Measurements from ENCODE around the gene ADGB.
"Not testable (repeated sequence)": the region's sequence is repeated elsewhere in the genome, so short reads cannot be mapped to it uniquely, and the experiment has no call there.

Gene ADGB

DNA sequence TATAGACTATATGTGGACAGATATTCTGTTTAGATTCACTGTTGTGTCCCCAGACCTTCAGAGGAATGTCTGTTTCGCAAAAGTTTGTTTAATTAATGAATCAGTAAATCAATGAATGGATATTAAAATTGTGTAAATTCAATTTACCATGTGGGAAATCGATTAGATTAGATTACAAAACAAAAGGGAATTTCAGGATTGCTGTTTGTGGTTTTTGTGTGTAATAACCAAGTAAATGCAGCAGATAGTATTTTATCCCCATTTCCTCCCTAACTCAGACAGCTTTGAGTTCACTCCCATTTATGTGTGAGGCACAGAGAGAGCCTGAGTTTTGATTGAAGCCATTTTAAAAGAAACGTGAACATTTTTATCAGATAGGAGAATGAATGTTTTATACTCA lies 214.8 kb downstream of the ADGB start:
- Histone ChIP-seq H3K4me3 (replicated peaks; ENCODE audit: insufficient read depth, low read length) (no peak overlapping the region), H3K27ac (replicated peaks) (no peak overlapping the region), H3K27me3 (ENCODE audit: insufficient read depth, poor library complexity, severe bottlenecking) (no peaks in the 10 kb centered on the region)
- no peak for TF ChIP-seq SPI1 (IDR thresholded peaks at IDR 0.05; ENCODE audit: borderline replicate concordance, low read depth)
- TF ChIP-seq, protein P1, sequence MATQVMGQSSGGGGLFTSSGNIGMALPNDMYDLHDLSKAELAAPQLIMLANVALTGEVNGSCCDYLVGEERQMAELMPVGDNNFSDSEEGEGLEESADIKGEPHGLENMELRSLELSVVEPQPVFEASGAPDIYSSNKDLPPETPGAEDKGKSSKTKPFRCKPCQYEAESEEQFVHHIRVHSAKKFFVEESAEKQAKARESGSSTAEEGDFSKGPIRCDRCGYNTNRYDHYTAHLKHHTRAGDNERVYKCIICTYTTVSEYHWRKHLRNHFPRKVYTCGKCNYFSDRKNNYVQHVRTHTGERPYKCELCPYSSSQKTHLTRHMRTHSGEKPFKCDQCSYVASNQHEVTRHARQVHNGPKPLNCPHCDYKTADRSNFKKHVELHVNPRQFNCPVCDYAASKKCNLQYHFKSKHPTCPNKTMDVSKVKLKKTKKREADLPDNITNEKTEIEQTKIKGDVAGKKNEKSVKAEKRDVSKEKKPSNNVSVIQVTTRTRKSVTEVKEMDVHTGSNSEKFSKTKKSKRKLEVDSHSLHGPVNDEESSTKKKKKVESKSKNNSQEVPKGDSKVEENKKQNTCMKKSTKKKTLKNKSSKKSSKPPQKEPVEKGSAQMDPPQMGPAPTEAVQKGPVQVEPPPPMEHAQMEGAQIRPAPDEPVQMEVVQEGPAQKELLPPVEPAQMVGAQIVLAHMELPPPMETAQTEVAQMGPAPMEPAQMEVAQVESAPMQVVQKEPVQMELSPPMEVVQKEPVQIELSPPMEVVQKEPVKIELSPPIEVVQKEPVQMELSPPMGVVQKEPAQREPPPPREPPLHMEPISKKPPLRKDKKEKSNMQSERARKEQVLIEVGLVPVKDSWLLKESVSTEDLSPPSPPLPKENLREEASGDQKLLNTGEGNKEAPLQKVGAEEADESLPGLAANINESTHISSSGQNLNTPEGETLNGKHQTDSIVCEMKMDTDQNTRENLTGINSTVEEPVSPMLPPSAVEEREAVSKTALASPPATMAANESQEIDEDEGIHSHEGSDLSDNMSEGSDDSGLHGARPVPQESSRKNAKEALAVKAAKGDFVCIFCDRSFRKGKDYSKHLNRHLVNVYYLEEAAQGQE (IDR thresholded peaks at IDR 0.05; ENCODE audit: insufficient replicate concordance, low read depth): no peak
- DNase-seq (ENCODE audit: low read depth in 1 of 2, low spot score in 1 of 2): no peak

DNA sequence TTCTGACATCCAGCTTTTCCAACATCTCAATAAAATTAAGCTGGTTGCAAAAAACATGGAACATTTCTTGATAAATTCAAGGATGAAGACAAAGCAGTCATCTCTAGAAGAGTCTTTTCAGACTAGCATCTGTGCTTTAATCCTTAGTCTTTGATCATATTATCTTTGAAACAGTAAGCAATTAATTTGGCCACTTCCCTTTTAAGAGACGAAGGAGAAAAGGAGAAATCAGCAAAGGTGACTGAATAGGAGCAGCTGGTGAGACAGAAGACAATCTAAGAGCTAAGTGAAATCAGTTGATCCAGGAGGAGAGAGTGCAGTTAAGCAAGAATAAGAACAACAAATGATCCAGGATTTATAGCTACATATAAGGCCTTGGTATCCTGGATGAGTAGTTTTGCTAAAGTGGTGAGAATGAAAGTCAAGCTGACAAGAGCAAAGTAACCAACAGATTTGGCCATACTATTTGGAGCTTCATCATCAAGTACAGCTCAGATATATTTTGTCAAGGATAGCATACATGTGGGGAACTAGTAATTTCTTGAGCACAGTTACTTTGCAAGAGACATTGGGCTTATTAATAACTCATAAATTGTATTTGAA lies 215.5 kb downstream of the ADGB start:
- Histone ChIP-seq H3K4me3 (replicated peaks; ENCODE audit: insufficient read depth, low read length) (no peak overlapping the region), H3K27ac (replicated peaks) (no peak overlapping the region), H3K27me3 (ENCODE audit: insufficient read depth, poor library complexity, severe bottlenecking) (no peaks in the 10 kb centered on the region)
- DNase-seq (ENCODE audit: low read depth in 1 of 2, low spot score in 1 of 2): no peak
- TF ChIP-seq POLR2AphosphoS5 (IDR thresholded peaks at IDR 0.05; ENCODE audit: low read depth) (no peak), SPI1 (IDR thresholded peaks at IDR 0.05; ENCODE audit: borderline replicate concordance, low read depth) (peak; percentile 76), GABPA (IDR thresholded peaks at IDR 0.05; ENCODE audit: low read depth) (no peak)
- TF ChIP-seq, protein P1 (IDR thresholded peaks at IDR 0.05; ENCODE audit: insufficient replicate concordance, low read depth): no peak
- TF ChIP-seq, protein P2, sequence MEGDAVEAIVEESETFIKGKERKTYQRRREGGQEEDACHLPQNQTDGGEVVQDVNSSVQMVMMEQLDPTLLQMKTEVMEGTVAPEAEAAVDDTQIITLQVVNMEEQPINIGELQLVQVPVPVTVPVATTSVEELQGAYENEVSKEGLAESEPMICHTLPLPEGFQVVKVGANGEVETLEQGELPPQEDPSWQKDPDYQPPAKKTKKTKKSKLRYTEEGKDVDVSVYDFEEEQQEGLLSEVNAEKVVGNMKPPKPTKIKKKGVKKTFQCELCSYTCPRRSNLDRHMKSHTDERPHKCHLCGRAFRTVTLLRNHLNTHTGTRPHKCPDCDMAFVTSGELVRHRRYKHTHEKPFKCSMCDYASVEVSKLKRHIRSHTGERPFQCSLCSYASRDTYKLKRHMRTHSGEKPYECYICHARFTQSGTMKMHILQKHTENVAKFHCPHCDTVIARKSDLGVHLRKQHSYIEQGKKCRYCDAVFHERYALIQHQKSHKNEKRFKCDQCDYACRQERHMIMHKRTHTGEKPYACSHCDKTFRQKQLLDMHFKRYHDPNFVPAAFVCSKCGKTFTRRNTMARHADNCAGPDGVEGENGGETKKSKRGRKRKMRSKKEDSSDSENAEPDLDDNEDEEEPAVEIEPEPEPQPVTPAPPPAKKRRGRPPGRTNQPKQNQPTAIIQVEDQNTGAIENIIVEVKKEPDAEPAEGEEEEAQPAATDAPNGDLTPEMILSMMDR (IDR thresholded peaks at IDR 0.05; ENCODE audit: insufficient read depth, low read length): no peak

DNA sequence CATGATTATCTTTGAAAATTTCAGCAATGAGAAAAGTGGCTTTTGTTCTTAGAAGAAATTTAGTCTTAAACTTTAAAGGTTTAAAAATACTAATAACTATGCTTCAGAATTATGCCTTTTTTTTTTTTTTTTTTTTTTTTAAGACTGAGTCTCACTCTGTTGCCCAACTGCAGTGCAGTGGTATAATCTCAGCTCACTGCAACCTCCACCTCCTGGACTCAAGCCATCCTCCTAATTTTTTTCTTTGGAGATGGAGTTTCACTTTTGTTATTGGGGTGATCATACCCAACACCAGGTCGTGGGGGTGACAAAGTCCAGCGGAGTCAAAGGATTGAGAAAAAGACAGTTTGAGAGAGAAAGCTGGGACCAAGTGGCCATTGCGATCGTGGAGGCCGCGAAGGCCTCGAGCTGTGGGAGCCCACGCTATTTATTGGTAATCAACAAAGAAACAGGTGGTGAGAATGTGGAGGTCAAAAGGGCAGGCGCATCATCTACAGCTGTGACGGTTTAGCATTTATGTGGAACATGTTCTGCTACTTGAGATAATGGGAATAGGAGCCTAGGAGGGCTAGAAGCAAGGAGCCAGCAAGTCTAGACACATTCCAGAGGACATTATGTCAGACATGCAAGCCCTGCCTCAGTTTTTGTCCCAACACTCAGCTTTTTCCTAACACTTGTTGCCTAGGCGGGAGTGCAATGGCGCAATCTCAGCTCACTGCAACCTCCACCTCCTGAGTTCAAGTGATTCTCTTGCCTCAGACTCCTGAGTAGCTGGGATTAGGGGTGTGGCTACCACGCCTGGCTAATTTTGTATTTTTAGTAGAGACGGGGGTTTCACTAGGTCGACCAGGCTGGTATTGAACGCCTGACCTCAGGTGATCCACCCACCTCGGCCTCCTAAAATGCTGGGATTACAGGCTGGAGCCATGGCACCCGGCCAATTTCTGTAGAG lies 217.0 kb downstream of the ADGB start:
- not testable (repeated sequence) for H3K27ac ChIP-seq (replicated peaks); H3K27me3 ChIP-seq (ENCODE audit: insufficient read depth, poor library complexity, severe bottlenecking); H3K4me3 ChIP-seq (replicated peaks; ENCODE audit: insufficient read depth, low read length); DNase-seq (ENCODE audit: low read depth in 1 of 2, low spot score in 1 of 2)

DNA sequence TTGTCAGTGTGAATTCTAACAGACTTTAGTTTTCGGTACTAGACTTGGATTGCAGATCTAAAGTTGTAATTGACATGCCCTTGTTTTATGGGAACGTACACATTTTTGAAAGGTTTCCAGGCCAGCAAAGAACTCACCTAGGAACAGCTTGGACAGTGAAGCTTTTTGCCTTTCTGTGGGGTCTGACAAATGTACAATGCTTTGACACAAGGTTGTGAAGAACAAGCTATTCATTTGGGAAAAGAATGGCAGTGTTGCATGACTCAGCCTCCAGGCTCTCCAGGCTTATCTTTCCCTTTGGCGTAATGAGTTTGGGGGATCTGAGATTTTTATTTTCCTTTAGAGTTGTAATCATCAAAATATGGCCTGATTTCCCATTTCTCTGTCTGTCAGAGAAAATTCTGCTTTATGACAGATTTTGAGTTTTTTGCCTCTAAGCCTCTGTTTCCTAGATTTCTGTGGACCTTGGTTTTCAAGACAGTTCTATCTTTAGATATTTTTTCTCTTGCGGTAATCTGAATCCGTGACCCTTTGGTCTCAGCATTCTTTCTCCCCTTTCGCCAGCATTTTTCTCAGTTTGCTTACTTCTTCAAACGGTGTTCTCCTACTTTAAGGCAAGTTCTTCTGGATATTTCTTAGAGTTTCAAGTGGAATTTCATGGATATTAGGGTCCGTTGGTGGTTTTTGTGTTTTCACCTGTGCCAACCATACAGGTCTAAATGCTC lies 221.0 kb downstream of the ADGB start:
- Histone ChIP-seq H3K4me3 (replicated peaks; ENCODE audit: insufficient read depth, low read length) (no peak overlapping the region), H3K27me3 (ENCODE audit: insufficient read depth, poor library complexity, severe bottlenecking) (no peaks in the 10 kb centered on the region), H3K27ac (replicated peaks) (no peak overlapping the region)
- DNase-seq (ENCODE audit: low read depth in 1 of 2, low spot score in 1 of 2): no peak
- no peak for TF ChIP-seq GABPA (IDR thresholded peaks at IDR 0.05; ENCODE audit: low read depth)
- TF ChIP-seq SPI1 (IDR thresholded peaks at IDR 0.05; ENCODE audit: borderline replicate concordance, low read depth): no peak
- TF ChIP-seq, protein P2 (IDR thresholded peaks at IDR 0.05; ENCODE audit: insufficient read depth, low read length): no peak
- no peak for TF ChIP-seq POLR2AphosphoS5 (IDR thresholded peaks at IDR 0.05; ENCODE audit: low read depth)
- TF ChIP-seq, protein P1 (IDR thresholded peaks at IDR 0.05; ENCODE audit: insufficient replicate concordance, low read depth): no peak
